ENCODE results near the gene CLEC17A. TPM values are rescaled to one million over a fixed set of nuclear protein-coding genes. Genes with fewer than 3 reads are reported as not detected.
"Not testable (repeated sequence)": the region's sequence is repeated elsewhere in the genome, so short reads cannot be mapped to it uniquely, and the experiment has no call there.

Gene CLEC17A, protein sequence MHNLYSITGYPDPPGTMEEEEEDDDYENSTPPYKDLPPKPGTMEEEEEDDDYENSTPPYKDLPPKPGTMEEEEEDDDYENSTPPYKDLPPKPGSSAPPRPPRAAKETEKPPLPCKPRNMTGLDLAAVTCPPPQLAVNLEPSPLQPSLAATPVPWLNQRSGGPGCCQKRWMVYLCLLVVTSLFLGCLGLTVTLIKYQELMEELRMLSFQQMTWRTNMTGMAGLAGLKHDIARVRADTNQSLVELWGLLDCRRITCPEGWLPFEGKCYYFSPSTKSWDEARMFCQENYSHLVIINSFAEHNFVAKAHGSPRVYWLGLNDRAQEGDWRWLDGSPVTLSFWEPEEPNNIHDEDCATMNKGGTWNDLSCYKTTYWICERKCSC
- total RNA-seq, result not detected
- long read RNA-seq, result 0 reads

DNA sequence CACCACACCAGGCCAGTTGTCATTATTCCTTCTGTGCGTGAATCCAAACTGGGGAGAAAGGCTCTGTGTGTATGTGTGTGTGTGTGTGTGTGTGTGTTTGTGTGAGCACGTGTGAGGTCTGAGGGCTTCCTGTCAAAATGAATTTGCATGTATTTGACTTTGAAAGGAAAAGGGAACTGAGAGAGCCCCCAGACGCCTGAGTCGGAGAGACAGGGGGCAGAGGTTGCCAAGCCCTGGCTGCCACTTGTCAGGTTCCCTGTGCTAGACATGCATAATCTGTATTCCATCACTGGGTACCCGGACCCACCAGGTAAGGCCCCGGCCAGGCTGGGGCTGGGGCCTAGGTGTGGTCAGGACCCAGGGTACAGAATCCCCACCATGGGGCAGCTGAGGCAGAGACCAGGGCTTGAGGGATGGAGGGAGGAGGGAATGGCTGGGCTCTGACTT lies at the start of gene CLEC17A:
TSS of gene CLEC17A (plus strand) at position 191 of the 447 bp plus-strand sequence. CDS start at position 268, 77 bp downstream.
- DNase-seq, result no peak
- no peaks in the 10 kb centered on the region for H3K4me1 ChIP-seq
- H3K36me3 ChIP-seq, result no peaks in the 10 kb centered on the region
- no peak within 1 kb of the TSS for H3K4me3 ChIP-seq
- TF ChIP-seq, protein P1, sequence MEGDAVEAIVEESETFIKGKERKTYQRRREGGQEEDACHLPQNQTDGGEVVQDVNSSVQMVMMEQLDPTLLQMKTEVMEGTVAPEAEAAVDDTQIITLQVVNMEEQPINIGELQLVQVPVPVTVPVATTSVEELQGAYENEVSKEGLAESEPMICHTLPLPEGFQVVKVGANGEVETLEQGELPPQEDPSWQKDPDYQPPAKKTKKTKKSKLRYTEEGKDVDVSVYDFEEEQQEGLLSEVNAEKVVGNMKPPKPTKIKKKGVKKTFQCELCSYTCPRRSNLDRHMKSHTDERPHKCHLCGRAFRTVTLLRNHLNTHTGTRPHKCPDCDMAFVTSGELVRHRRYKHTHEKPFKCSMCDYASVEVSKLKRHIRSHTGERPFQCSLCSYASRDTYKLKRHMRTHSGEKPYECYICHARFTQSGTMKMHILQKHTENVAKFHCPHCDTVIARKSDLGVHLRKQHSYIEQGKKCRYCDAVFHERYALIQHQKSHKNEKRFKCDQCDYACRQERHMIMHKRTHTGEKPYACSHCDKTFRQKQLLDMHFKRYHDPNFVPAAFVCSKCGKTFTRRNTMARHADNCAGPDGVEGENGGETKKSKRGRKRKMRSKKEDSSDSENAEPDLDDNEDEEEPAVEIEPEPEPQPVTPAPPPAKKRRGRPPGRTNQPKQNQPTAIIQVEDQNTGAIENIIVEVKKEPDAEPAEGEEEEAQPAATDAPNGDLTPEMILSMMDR (IDR thresholded peaks at IDR 0.05), result no peak
- H3K27ac ChIP-seq, result no peak within 1 kb of the TSS
- ATAC-seq, result peak in 1 of 4 donors; percentile 29
- WGBS (ENCODE audit: insufficient coverage, low coverage, low lambda C conversion rate, missing lambda C conversion rate), result 15% methylated on average over 2 of the region's 6 CpGs
- intact Hi-C loops (cut with DNase I), result no loop called here
- no peaks in the 10 kb centered on the region for H3K27me3 ChIP-seq
- H3K9me3 ChIP-seq, result no peaks in the 10 kb centered on the region

DNA sequence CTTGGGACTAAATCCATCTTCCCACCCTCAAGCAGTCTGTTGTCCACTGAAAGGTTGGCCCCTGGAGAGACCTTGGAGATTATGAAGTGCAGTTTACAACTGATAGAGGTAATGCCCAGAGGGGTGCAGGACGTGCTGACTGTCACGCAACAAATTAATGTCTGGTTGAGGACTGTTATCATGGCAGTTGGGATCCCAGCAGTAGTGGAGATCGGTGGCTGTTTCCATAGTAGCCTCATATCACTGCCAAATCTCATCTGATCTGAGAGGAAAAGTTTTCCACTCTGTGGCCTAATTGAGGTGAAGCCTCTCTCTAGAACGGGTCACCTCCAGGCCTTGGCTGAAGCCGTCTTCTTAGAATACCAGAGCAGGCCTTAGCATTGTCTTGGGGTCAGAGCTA lies 49.4 kb upstream of the CLEC17A start:
- H3K27ac ChIP-seq, result no peak overlapping the region
- no peak for ATAC-seq
- no peak for DNase-seq
- 82% methylated on average over 3 of the region's 5 CpGs for WGBS (ENCODE audit: insufficient coverage, low coverage, low lambda C conversion rate, missing lambda C conversion rate)
- H3K36me3 ChIP-seq, result no peaks in the 10 kb centered on the region
- no peaks in the 10 kb centered on the region for H3K27me3 ChIP-seq
- H3K9me3 ChIP-seq, result no peaks in the 10 kb centered on the region
- peaks cover 0 to 14% (median 0%) of the 10 kb centered on the region in 4 donors for H3K4me1 ChIP-seq
- TF ChIP-seq POLR2A (IDR thresholded peaks at IDR 0.05), result no peak
- TF ChIP-seq, protein P1 (IDR thresholded peaks at IDR 0.05), result no peak
- H3K4me3 ChIP-seq, result no peak overlapping the region
- intact Hi-C loops (cut with DNase I), result no loop called here

DNA sequence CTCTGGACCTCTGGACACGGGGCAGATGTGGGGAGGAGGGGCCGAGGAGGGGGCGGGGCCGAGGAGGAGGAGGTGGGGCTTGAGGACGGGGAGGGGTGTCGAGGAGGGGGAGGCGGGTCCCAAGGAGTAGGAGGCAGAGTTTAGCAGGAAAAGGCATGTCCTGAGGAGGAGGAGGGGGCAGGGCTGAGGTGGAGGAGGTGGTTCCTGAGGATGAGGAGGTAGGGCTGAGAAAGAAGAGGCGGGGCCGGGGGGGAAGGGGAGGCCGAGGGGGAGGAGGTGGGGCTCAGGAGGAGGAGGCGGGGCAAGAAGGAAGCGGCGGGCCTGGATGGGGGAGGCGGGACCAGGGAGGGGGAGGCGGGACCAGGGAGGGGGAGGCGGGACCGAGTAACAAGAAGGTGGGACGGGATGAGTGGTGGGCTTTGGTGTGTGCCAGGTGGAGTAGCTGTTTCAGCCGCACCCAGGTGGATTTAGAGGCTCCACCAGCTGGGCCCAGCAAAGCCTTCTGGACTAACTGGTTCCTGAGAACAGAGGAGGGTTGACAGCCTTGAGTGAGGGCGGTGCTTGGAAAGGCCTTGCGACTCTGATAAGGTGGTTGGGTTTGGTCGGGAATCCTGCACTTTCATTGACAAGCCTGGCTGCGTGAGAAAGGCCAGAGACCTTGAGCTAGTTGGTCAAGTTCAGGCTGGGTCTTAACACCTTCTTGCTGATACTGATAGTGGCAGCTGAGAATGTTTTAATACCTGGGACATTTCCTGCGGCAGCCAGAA lies 45.8 kb upstream of the CLEC17A start:
- ATAC-seq (peak; percentile 67 to 84 (median 74)), DNase-seq (peak in 2 of 3 donors; percentile 60 to 66)
- no peak overlapping the region for H3K4me3 ChIP-seq
- H3K27me3 ChIP-seq, result no peaks in the 10 kb centered on the region
- no peak for TF ChIP-seq POLR2A (IDR thresholded peaks at IDR 0.05)
- TF ChIP-seq, protein P1 (IDR thresholded peaks at IDR 0.05), result no peak
- H3K36me3 ChIP-seq, result no peaks in the 10 kb centered on the region
- peaks cover 0 to 4% (median 0%) of the 10 kb centered on the region in 4 donors for H3K4me1 ChIP-seq
- intact Hi-C loops (cut with DNase I), result no loop called here
- H3K27ac ChIP-seq, result no peak overlapping the region
- 50% methylated on average over 18 of the region's 24 CpGs for WGBS (ENCODE audit: insufficient coverage, low coverage, low lambda C conversion rate, missing lambda C conversion rate)
- no peaks in the 10 kb centered on the region for H3K9me3 ChIP-seq

DNA sequence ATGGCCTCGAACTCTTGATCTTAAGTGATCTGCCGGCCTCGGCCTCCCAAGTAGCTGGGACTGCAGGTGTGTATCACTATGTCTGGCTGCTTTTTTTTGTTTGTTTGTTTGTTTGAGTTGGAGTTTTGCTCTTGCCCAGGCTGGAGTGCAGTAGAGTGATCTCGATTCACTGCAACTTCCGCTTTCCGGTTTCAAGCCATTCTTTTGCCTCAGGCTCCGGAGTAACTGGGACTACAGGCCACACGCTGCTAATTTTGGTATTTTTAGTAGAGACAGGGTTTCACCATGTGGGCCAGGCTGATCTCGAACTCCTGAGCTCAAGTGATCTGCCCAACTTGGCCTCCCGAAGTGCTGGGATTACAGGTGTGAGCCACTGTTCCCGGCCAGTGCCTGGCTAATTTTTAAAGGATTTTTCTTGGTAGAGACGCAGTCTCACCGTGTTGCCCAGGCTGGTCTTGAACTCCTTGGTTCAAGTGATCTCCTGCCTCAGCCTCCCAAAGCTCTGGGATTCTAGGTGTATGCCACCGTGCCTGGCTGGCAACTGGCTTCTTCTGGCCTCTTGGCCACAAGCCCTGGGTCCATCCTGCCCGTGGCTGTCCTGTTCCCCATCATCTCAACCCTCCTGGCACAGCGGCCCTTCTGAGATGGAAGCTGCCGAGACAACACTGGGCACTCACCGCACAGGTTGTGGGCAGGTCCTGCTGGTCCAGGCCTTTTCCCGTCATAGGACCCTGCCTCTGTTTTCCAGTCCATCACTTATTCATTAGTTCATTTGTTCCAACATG lies 42.0 kb upstream of the CLEC17A start:
- H3K27me3 ChIP-seq, result no peaks in the 10 kb centered on the region
- H3K9me3 ChIP-seq, result no peaks in the 10 kb centered on the region
- WGBS (ENCODE audit: insufficient coverage, low coverage, low lambda C conversion rate, missing lambda C conversion rate), result 88% methylated on average over 14 of the region's 19 CpGs
- H3K36me3 ChIP-seq, result no peaks in the 10 kb centered on the region
- intact Hi-C loops (cut with DNase I), result no loop called here
- ATAC-seq (no peak), DNase-seq (no peak)
- H3K27ac ChIP-seq, result no peak overlapping the region
- TF ChIP-seq, protein P1 (IDR thresholded peaks at IDR 0.05), result no peak
- no peak for TF ChIP-seq POLR2A (IDR thresholded peaks at IDR 0.05)
- peaks cover 0 to 8% (median 0%) of the 10 kb centered on the region in 4 donors for H3K4me1 ChIP-seq
- H3K4me3 ChIP-seq, result no peak overlapping the region

DNA sequence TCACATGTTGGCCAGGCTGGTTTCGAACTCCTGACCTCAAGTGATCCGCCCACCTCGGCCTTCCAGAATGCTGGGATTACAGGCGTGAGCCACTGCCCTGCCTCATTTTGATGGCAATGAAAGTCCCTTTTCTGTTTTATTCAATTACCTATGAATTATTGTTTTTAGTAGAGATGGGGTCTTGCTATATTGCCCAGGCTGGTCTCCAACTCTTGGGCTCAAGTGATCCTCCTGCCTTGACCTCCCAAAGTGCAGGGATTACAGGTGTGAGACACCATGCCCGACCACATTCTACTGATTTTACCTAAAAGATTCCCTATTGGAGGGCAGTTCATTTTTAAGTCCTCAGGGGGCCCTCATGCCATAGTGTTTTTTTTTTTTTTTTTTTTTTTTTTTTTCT lies 40.9 kb upstream of the CLEC17A start:
- intact Hi-C loops (cut with DNase I); ATAC-seq; DNase-seq; H3K27me3 ChIP-seq; H3K4me3 ChIP-seq; H3K27ac ChIP-seq; H3K9me3 ChIP-seq; H3K36me3 ChIP-seq; H3K4me1 ChIP-seq: not testable (repeated sequence)
- 76% methylated on average over 5 of the region's 5 CpGs for WGBS (ENCODE audit: insufficient coverage, low coverage, low lambda C conversion rate, missing lambda C conversion rate)
